Breast epithelium (tissue), 4 donors: ENCODE data around the gene NEGR1. TPM values are rescaled to one million over a fixed set of nuclear protein-coding genes. Genes with fewer than 3 reads are reported as not detected.

ENCODE experiments used
- DNase-seq, 2 donors: peaks; one replicate each; pipeline ENCODE4 v3.0.0-alpha.2; 2019; ENCODE audit warnings: low spot score in 2 of 2
- H3K27ac ChIP-seq, 2 donors: fragments of 200-600 bp; sonication (generic) in 1 of 2; one replicate each; pipeline ENCODE4 v1.5.1; 2016 to 2019; ENCODE audit warnings: mild to moderate bottlenecking in 1 of 2
- H3K27me3 ChIP-seq, 2 donors: fragments of 200-600 bp; sonication (generic) in 1 of 2; one replicate each; pipeline versions ENCODE4 v1.5.1 to v1.6.0; 2017 to 2019; ENCODE audit warnings: control low read depth in 1 of 2, mild to moderate bottlenecking in 1 of 2
- H3K36me3 ChIP-seq: fragments of 200-600 bp; one replicate; pipeline ENCODE4 v1.5.1; 2019
- H3K4me1 ChIP-seq, 2 donors: fragments of 200-600 bp; sonication (generic); one replicate each; pipeline ENCODE4 v1.5.1; 2016 to 2019; ENCODE audit warnings: control low read depth in 1 of 2
- H3K4me3 ChIP-seq, 3 donors: fragments of 200-600 bp; sonication (generic); 1 replicate in 2 of 3; 2 replicates in 1 of 3; pipeline ENCODE4 v1.5.1; 2016 to 2019; ENCODE audit warnings: mild to moderate bottlenecking in 3 of 3, moderate library complexity in 2 of 3
- H3K9me3 ChIP-seq, 2 donors: fragments of 200-600 bp; sonication (generic) in 1 of 2; one replicate each; pipeline ENCODE4 v1.5.1; 2016 to 2019; ENCODE audit warnings: control low read depth in 1 of 2
- POLR2A ChIP-seq: fragments of 450-650 bp; IDR thresholded peaks from one replicate; pipeline ENCODE4 v1.6.1; 2016; ENCODE audit warnings: antibody characterized with exemption, mild to moderate bottlenecking, moderate library complexity
- POLR2AphosphoS5 ChIP-seq, 3 donors: sonication (generic); formaldehyde crosslinking; IDR thresholded peaks; one replicate each; pipeline ENCODE4 v1.6.1; 2017; ENCODE audit warnings: antibody characterized with exemption in 3 of 3
- intact Hi-C: fragments of 100-400 bp; cut with DNase I; formaldehyde crosslinking; loops from one replicate; pipeline ENCODE4 v1.15.1; 2023; ENCODE audit warnings: low total_unique reads
- total RNA-seq, 3 donors: library from RNA; depleted of rRNA; stranded (reverse); fragments of >200 nt; gene quantifications; one replicate each; pipeline ENCODE4 v1.1.0, GENCODE V29; 2016
- TF ChIP-seq, protein P1 (sequence below), 3 donors: fragments of 450-650 bp; IDR thresholded peaks; one replicate each; pipeline ENCODE4 v1.5.1; 2016 to 2017; ENCODE audit warnings: antibody characterized with exemption in 3 of 3, mild to moderate bottlenecking in 3 of 3, moderate library complexity in 3 of 3

The NEGR1 gene
- total RNA-seq, 3 donors from 2014 or later: 5.6 to 33.3 (median 7.9) TPM

DNA sequence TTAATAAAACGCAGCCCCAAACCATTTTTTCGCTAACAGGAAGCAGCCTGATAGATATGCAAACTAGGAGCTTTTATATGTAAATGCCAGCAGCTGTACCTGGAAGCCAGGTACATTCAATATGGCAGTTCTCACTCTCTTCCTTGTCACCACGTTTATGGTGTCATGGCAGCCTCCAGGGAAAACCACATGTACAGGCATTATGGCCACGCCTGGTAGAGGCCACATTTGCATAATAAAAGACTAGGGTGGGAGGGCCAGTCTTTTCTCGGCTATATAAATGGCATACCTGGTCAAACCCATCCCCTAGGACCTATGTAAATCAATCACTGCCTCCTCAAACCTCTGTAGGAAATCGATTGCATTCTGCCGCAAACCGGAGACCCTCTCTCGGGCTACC is 247.5 kb downstream of the NEGR1 start:
- no peaks in the 10 kb centered on the region for H3K36me3 ChIP-seq
- no peak for DNase-seq
- H3K9me3 ChIP-seq: no peaks in the 10 kb centered on the region
- no peaks in the 10 kb centered on the region for H3K4me1 ChIP-seq
- H3K4me3 ChIP-seq: no peak overlapping the region
- TF ChIP-seq, protein P1, sequence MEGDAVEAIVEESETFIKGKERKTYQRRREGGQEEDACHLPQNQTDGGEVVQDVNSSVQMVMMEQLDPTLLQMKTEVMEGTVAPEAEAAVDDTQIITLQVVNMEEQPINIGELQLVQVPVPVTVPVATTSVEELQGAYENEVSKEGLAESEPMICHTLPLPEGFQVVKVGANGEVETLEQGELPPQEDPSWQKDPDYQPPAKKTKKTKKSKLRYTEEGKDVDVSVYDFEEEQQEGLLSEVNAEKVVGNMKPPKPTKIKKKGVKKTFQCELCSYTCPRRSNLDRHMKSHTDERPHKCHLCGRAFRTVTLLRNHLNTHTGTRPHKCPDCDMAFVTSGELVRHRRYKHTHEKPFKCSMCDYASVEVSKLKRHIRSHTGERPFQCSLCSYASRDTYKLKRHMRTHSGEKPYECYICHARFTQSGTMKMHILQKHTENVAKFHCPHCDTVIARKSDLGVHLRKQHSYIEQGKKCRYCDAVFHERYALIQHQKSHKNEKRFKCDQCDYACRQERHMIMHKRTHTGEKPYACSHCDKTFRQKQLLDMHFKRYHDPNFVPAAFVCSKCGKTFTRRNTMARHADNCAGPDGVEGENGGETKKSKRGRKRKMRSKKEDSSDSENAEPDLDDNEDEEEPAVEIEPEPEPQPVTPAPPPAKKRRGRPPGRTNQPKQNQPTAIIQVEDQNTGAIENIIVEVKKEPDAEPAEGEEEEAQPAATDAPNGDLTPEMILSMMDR (IDR thresholded peaks at IDR 0.05): no peak
- no peak for TF ChIP-seq POLR2A
- TF ChIP-seq POLR2AphosphoS5 (IDR thresholded peaks at IDR 0.05): no peak
- H3K27ac ChIP-seq: no peak overlapping the region
- no peaks in the 10 kb centered on the region for H3K27me3 ChIP-seq
- intact Hi-C loops: no loop called here

GRCh38 chr1:72023063-72023930 is 259.0 kb downstream of the NEGR1 start:
- Histone ChIP-seq H3K36me3 (no peaks in the 10 kb centered on the region), H3K9me3 (no peaks in the 10 kb centered on the region), H3K4me3 (no peak overlapping the region), H3K27me3 (no peaks in the 10 kb centered on the region), H3K4me1 (no peaks in the 10 kb centered on the region), H3K27ac (no peak overlapping the region)
- TF ChIP-seq POLR2A (no peak), POLR2AphosphoS5 (IDR thresholded peaks at IDR 0.05) (no peak)
- TF ChIP-seq, protein P1 (IDR thresholded peaks at IDR 0.05): no peak
- intact Hi-C loops: no loop called here
- DNase-seq: no peak

GRCh38 chr1:72018562-72018961 is 263.8 kb downstream of the NEGR1 start:
- intact Hi-C loops: no loop called here
- Histone ChIP-seq H3K4me1 (no peaks in the 10 kb centered on the region), H3K9me3 (no peaks in the 10 kb centered on the region), H3K4me3 (no peak overlapping the region), H3K27me3 (no peaks in the 10 kb centered on the region), H3K27ac (no peak overlapping the region), H3K36me3 (no peaks in the 10 kb centered on the region)
- TF ChIP-seq, protein P1 (IDR thresholded peaks at IDR 0.05): no peak
- TF ChIP-seq POLR2AphosphoS5 (IDR thresholded peaks at IDR 0.05): no peak
- TF ChIP-seq POLR2A: no peak
- DNase-seq: no peak

GRCh38 chr1:72015006-72015405 is 267.3 kb downstream of the NEGR1 start:
- Histone ChIP-seq H3K4me1 (no peaks in the 10 kb centered on the region), H3K27ac (no peak overlapping the region), H3K9me3 (no peaks in the 10 kb centered on the region), H3K27me3 (no peaks in the 10 kb centered on the region), H3K36me3 (no peaks in the 10 kb centered on the region), H3K4me3 (no peak overlapping the region)
- TF ChIP-seq POLR2AphosphoS5 (IDR thresholded peaks at IDR 0.05): no peak
- no peak for TF ChIP-seq POLR2A
- TF ChIP-seq, protein P1 (IDR thresholded peaks at IDR 0.05): no peak
- intact Hi-C loops: no loop called here
- DNase-seq: no peak

- H3K9me3 ChIP-seq: no peaks in the 10 kb centered on the region
- no peak overlapping the region for H3K4me3 ChIP-seq
- no peak overlapping the region for H3K27ac ChIP-seq
- H3K36me3 ChIP-seq: no peaks in the 10 kb centered on the region
- no peak for DNase-seq
- no peak for TF ChIP-seq POLR2A
- TF ChIP-seq POLR2AphosphoS5 (IDR thresholded peaks at IDR 0.05): no peak
- TF ChIP-seq, protein P1 (IDR thresholded peaks at IDR 0.05): no peak
- no peaks in the 10 kb centered on the region for H3K27me3 ChIP-seq
- intact Hi-C loops: no loop called here
- no peaks in the 10 kb centered on the region for H3K4me1 ChIP-seq
These were observed 269.2 kb downstream of the NEGR1 start for GRCh38 chr1:72013161-72013560.
